Liver (tissue), 3 donors: ENCODE results near the gene ABHD3.
"Not testable (repeated sequence)": the region's sequence is repeated elsewhere in the genome, so short reads cannot be mapped to it uniquely, and the experiment has no call there.

Experiments used
- EGR1 ChIP-seq, 2 donors: IDR thresholded peaks; 2 replicates each; pipeline ENCODE4 v1.6.1; 2016 to 2018; ENCODE audit warnings: antibody characterized with exemption in 2 of 2, low read depth in 2 of 2
- GABPA ChIP-seq, 2 donors: IDR thresholded peaks in 1 of 2; conservative IDR thresholded peaks in 1 of 2; 2 replicates each; pipeline ENCODE4 v1.6.1; 2016; ENCODE audit warnings: antibody characterized with exemption in 2 of 2, mild to moderate bottlenecking in 1 of 2, moderate library complexity in 1 of 2
- HNF4A ChIP-seq, 2 donors: conservative IDR thresholded peaks; 2 replicates each; pipeline ENCODE4 v1.6.1; 2016; ENCODE audit warnings: antibody characterized with exemption in 2 of 2, mild to moderate bottlenecking in 2 of 2
- HNF4G ChIP-seq: IDR thresholded peaks from 2 replicates; pipeline ENCODE4 v1.6.1; 2016; ENCODE audit warnings: antibody characterized with exemption
- JUND ChIP-seq, 2 donors: IDR thresholded peaks; 2 replicates each; pipeline ENCODE4 v1.6.1; 2016; ENCODE audit warnings: antibody characterized with exemption in 2 of 2
- MAX ChIP-seq: IDR thresholded peaks from 2 replicates; pipeline ENCODE4 v1.6.1; 2016; ENCODE audit warnings: antibody characterized with exemption
- TAF1 ChIP-seq: conservative IDR thresholded peaks from 2 replicates; pipeline ENCODE4 v1.6.1; 2016; ENCODE audit warnings: antibody characterized with exemption, mild to moderate bottlenecking
- TF ChIP-seq, protein P1 (sequence below): fragments of 150-350 bp; IDR thresholded peaks from 2 replicates; pipeline ENCODE4 v1.5.1; 2017; ENCODE audit warnings: improper control_type of control experiment, low read depth, low read length; ENCODE audit not compliant: missing input control
- TF ChIP-seq, protein P2 (sequence below): IDR thresholded peaks from 2 replicates; pipeline ENCODE4 v1.6.1; 2016; ENCODE audit warnings: antibody characterized with exemption, mild to moderate bottlenecking
- TF ChIP-seq, protein P3 (sequence below): IDR thresholded peaks from 2 replicates; pipeline ENCODE4 v1.6.1; 2016; ENCODE audit warnings: antibody characterized with exemption
- donor health status: healthy.
- donor health status: healthy.

DNA sequence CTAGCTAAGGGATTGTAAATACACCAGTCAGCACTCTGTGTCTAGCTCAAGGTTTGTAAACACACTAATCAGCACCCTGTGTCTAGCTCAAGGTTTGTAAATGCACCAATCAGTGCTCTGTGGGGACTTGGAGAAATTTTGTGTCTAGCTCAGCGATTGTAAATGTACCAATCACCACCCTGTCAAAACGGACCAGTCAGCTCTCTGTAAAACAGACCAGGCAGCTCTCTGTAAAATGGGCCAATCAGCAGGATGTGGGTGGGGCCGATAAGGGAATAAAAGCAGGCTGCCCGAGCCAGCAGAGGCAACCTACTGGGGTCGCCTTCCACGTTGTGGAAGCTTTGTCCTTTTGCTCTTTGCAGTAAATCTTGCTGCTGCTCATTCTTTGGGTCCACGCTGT lies 2.6 kb upstream of the ABHD3 start:
- TF ChIP-seq MAX; HNF4A (conservative IDR thresholded peaks at IDR 0.05); TAF1; GABPA (IDR thresholded peaks at IDR 0.05 in 1 of 2, conservative IDR thresholded peaks at IDR 0.05 in 1 of 2); EGR1 (IDR thresholded peaks at IDR 0.05; ENCODE audit: low read depth in 2 of 2); JUND (IDR thresholded peaks at IDR 0.05); HNF4G: not testable (repeated sequence)
- TF ChIP-seq, protein P1, sequence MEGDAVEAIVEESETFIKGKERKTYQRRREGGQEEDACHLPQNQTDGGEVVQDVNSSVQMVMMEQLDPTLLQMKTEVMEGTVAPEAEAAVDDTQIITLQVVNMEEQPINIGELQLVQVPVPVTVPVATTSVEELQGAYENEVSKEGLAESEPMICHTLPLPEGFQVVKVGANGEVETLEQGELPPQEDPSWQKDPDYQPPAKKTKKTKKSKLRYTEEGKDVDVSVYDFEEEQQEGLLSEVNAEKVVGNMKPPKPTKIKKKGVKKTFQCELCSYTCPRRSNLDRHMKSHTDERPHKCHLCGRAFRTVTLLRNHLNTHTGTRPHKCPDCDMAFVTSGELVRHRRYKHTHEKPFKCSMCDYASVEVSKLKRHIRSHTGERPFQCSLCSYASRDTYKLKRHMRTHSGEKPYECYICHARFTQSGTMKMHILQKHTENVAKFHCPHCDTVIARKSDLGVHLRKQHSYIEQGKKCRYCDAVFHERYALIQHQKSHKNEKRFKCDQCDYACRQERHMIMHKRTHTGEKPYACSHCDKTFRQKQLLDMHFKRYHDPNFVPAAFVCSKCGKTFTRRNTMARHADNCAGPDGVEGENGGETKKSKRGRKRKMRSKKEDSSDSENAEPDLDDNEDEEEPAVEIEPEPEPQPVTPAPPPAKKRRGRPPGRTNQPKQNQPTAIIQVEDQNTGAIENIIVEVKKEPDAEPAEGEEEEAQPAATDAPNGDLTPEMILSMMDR, result not testable (repeated sequence)
- TF ChIP-seq, protein P2, sequence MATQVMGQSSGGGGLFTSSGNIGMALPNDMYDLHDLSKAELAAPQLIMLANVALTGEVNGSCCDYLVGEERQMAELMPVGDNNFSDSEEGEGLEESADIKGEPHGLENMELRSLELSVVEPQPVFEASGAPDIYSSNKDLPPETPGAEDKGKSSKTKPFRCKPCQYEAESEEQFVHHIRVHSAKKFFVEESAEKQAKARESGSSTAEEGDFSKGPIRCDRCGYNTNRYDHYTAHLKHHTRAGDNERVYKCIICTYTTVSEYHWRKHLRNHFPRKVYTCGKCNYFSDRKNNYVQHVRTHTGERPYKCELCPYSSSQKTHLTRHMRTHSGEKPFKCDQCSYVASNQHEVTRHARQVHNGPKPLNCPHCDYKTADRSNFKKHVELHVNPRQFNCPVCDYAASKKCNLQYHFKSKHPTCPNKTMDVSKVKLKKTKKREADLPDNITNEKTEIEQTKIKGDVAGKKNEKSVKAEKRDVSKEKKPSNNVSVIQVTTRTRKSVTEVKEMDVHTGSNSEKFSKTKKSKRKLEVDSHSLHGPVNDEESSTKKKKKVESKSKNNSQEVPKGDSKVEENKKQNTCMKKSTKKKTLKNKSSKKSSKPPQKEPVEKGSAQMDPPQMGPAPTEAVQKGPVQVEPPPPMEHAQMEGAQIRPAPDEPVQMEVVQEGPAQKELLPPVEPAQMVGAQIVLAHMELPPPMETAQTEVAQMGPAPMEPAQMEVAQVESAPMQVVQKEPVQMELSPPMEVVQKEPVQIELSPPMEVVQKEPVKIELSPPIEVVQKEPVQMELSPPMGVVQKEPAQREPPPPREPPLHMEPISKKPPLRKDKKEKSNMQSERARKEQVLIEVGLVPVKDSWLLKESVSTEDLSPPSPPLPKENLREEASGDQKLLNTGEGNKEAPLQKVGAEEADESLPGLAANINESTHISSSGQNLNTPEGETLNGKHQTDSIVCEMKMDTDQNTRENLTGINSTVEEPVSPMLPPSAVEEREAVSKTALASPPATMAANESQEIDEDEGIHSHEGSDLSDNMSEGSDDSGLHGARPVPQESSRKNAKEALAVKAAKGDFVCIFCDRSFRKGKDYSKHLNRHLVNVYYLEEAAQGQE, result not testable (repeated sequence)
- TF ChIP-seq, protein P3, sequence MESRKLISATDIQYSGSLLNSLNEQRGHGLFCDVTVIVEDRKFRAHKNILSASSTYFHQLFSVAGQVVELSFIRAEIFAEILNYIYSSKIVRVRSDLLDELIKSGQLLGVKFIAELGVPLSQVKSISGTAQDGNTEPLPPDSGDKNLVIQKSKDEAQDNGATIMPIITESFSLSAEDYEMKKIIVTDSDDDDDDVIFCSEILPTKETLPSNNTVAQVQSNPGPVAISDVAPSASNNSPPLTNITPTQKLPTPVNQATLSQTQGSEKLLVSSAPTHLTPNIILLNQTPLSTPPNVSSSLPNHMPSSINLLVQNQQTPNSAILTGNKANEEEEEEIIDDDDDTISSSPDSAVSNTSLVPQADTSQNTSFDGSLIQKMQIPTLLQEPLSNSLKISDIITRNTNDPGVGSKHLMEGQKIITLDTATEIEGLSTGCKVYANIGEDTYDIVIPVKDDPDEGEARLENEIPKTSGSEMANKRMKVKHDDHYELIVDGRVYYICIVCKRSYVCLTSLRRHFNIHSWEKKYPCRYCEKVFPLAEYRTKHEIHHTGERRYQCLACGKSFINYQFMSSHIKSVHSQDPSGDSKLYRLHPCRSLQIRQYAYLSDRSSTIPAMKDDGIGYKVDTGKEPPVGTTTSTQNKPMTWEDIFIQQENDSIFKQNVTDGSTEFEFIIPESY, result not testable (repeated sequence)
